ENCODE measurements around the gene GGTLC2.
"Not testable (repeated sequence)": the region's sequence is repeated elsewhere in the genome, so short reads cannot be mapped to it uniquely, and the experiment has no call there.

Gene GGTLC2

GRCh38 chr22:22669093-22669492 is 24.7 kb downstream of the GGTLC2 start:
- no peak for DNase-seq (ENCODE audit: low read depth in 2 of 2)

GRCh38 chr22:22670076-22670795 is 25.8 kb downstream of the GGTLC2 start:
- no peak for DNase-seq (ENCODE audit: low read depth in 2 of 2)

GRCh38 chr22:22671506-22671905 is 27.1 kb downstream of the GGTLC2 start:
- no peak for DNase-seq (ENCODE audit: low read depth in 2 of 2)

GRCh38 chr22:22673099-22673498 is 28.7 kb downstream of the GGTLC2 start:
- DNase-seq (ENCODE audit: low read depth in 2 of 2) = no peak

GRCh38 chr22:22673628-22674027 is 29.2 kb downstream of the GGTLC2 start:
- no peak for DNase-seq (ENCODE audit: low read depth in 2 of 2)

GRCh38 chr22:22674467-22674866 is 30.1 kb downstream of the GGTLC2 start:
- DNase-seq (ENCODE audit: low read depth in 2 of 2) = no peak

GRCh38 chr22:22678970-22679369 is 34.6 kb downstream of the GGTLC2 start:
- no peak for DNase-seq (ENCODE audit: low read depth in 2 of 2)

- no peak for DNase-seq (ENCODE audit: low read depth in 2 of 2)
Observed at GRCh38 chr22:22680396-22680795, 36.0 kb downstream of the GGTLC2 start.

- DNase-seq (ENCODE audit: low read depth in 2 of 2) = no peak
Observed at GRCh38 chr22:22681221-22681739, 36.9 kb downstream of the GGTLC2 start.

GRCh38 chr22:22682196-22682595 is 37.8 kb downstream of the GGTLC2 start:
- DNase-seq (ENCODE audit: low read depth in 2 of 2) = no peak

- no peak for DNase-seq (ENCODE audit: low read depth in 2 of 2)
Observed at GRCh38 chr22:22682807-22683667, 38.6 kb downstream of the GGTLC2 start.

GRCh38 chr22:22683668-22684361 is 39.4 kb downstream of the GGTLC2 start:
- DNase-seq (ENCODE audit: low read depth in 2 of 2) = no peak

- no peak for DNase-seq (ENCODE audit: low read depth in 2 of 2)
Observed at GRCh38 chr22:22684580-22685561, 40.5 kb downstream of the GGTLC2 start.

- DNase-seq (ENCODE audit: low read depth in 2 of 2) = no peak
Observed at GRCh38 chr22:22685586-22685985, 41.2 kb downstream of the GGTLC2 start.

- not testable (repeated sequence) for DNase-seq (ENCODE audit: low read depth in 2 of 2)
Observed at GRCh38 chr22:22686202-22687115, 42.0 kb downstream of the GGTLC2 start.

- DNase-seq (ENCODE audit: low read depth in 2 of 2) = peak in 1 of 2 donors; percentile 2
Observed at GRCh38 chr22:22687638-22688500, 43.5 kb downstream of the GGTLC2 start.

- no peak for DNase-seq (ENCODE audit: low read depth in 2 of 2)
Observed at GRCh38 chr22:22689621-22690345, 45.4 kb downstream of the GGTLC2 start.

- DNase-seq (ENCODE audit: low read depth in 2 of 2) = no peak
Observed at GRCh38 chr22:22691055-22691454, 46.6 kb downstream of the GGTLC2 start.

All from stimulated activated CD4-positive, alpha-beta T cell treated with anti-CD3 and anti-CD28 coated beads, Interleukin-1b, Interleukin-23, amount 100 ng/mL, for 4 hours (primary cell).